Small intestine (tissue), 7 donors: ENCODE measurements around the gene NCBP3. TPM values are rescaled to one million over a fixed set of nuclear protein-coding genes. Genes with fewer than 3 reads are reported as not detected.
"Not testable (repeated sequence)": the region's sequence is repeated elsewhere in the genome, so short reads cannot be mapped to it uniquely, and the experiment has no call there.

ENCODE experiments used
- DNase-seq, 2 donors: peaks; one replicate each; pipeline versions ENCODE4 v3.0.0 to v3.0.0-alpha.2; 2013
- FAIRE-seq: peaks from 2 replicates; lab custom pipeline; 2012; peaks lifted over from hg19 to GRCh38; lab: Jason Lieb, UNC
- H3K27ac ChIP-seq, 3 donors: one replicate each; pipeline ENCODE4 v1.5.1; 2013; ENCODE audit warnings: low read length in 2 of 3, mild to moderate bottlenecking in 2 of 3, control low read depth in 1 of 3, inconsistent platforms in 1 of 3, low read depth in 1 of 3, moderate library complexity in 1 of 3
- H3K27me3 ChIP-seq, 3 donors: one replicate each; pipeline ENCODE4 v1.6.1; 2013; ENCODE audit warnings: low read length in 3 of 3, inconsistent platforms in 1 of 3; ENCODE audit not compliant: control insufficient read depth in 3 of 3, insufficient read depth in 3 of 3
- H3K36me3 ChIP-seq, 3 donors: one replicate each; pipeline ENCODE4 v1.6.1; 2013; ENCODE audit warnings: low read length in 3 of 3, inconsistent platforms in 1 of 3, low read depth in 1 of 3, mild to moderate bottlenecking in 1 of 3, moderate library complexity in 1 of 3; ENCODE audit not compliant: control insufficient read depth in 3 of 3, insufficient read depth in 2 of 3
- H3K4me1 ChIP-seq, 3 donors: one replicate each; pipeline ENCODE4 v1.6.1; 2013; ENCODE audit warnings: low read length in 2 of 3, inconsistent platforms in 1 of 3, low read depth in 1 of 3, mild to moderate bottlenecking in 1 of 3, moderate library complexity in 1 of 3; ENCODE audit not compliant: control insufficient read depth in 3 of 3, insufficient read depth in 2 of 3
- H3K4me3 ChIP-seq, 3 donors: one replicate each; pipeline ENCODE4 v1.5.1; 2013; ENCODE audit warnings: low read length in 3 of 3, control low read depth in 1 of 3, inconsistent platforms in 1 of 3, low read depth in 1 of 3, mild to moderate bottlenecking in 1 of 3, moderate library complexity in 1 of 3
- H3K9me3 ChIP-seq, 2 donors: one replicate each; pipeline ENCODE4 v1.6.1; 2013; ENCODE audit warnings: low read depth in 1 of 2, low read length in 1 of 2; ENCODE audit not compliant: control insufficient read depth in 2 of 2, insufficient read depth in 1 of 2
- WGBS, 3 donors: extraction: QIAGEN DNeasy Blood & Tissue Kit; methylation state at CpG; one replicate each; pipeline ENCODE4 v1.1.7; 2013; 5-methylcytosine and 5-hydroxymethylcytosine counted together
- polyA plus RNA-seq, 4 donors: library from polyadenylated mRNA; stranded (reverse) in 3 of 4; unstranded in 1 of 4; fragments of 200-250 nt in 3 of 4; fragments of 120-200 nt in 1 of 4; gene quantifications; one replicate each; pipeline versions ENCODE4 v1.2.1 to v1.2.3, GENCODE V29; 2013
- donor health status: healthy with polysubstance abuse.
- donor health status: control.
- donor health status: control.
- donor health status: Bipolar disorder and iron deficiency.
- donor health status: healthy.

Gene NCBP3
- polyA plus RNA-seq, 4 donors: 14.9 to 64.3 (median 21.2) TPM

DNA sequence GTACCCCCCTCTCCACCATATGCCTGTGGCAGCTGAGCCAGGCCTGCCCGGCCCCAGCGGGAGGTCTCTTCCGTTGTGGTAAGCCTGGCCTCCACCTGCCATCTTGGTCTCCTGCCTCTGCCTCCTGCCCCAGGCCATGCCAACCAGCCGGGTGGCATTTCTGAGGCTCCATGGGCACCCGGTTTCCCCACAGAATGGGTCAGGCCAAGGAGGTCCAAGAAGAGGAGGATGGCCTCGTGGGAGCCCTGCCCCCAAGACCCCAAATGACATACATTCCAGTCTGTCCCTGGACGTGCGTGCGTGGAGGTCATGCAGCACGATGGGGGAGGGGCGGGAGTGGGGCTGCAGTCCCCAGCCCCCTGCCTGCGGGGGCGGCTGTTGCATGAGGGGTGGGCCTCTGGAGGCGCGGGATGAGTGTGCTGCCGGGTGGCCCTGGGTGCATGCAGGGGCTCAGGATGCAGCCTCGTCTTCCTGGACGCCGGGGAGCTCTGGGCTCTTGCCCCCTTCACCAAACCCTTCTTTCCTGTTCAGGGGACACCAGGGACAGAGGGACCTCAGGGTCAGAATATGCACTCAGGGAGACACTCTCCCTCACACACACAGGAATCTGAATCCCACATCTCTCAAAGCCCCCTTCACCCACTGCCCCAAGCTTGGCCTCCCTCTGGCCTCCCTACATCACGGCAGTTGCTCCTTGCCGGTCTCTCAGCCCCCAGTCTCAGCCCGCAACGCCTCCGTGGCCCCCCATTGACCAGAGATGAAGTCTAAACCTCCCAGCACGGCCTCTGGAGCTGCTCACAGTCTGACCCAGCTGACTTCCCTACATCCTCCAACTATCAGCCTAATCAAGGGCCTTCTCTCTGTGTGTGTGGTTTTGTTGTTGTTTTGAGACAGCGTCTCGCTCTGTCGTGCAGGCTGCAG, 16.0 kb upstream of the NCBP3 start:
- 89 to 92% (median 89%) methylated on average over 26 to 28 of the region's 28 CpGs for WGBS, 3 donors
- no peaks in the 10 kb centered on the region for H3K4me1 ChIP-seq
- DNase-seq (no peak), FAIRE-seq (no peak)
- no peak overlapping the region for H3K27ac ChIP-seq
- H3K27me3 ChIP-seq: no peaks in the 10 kb centered on the region
- no peak overlapping the region for H3K4me3 ChIP-seq
- H3K9me3 ChIP-seq: no peaks in the 10 kb centered on the region
- H3K36me3 ChIP-seq: peaks cover 0 to 58% (median 0%) of the 10 kb centered on the region in 3 donors

DNA sequence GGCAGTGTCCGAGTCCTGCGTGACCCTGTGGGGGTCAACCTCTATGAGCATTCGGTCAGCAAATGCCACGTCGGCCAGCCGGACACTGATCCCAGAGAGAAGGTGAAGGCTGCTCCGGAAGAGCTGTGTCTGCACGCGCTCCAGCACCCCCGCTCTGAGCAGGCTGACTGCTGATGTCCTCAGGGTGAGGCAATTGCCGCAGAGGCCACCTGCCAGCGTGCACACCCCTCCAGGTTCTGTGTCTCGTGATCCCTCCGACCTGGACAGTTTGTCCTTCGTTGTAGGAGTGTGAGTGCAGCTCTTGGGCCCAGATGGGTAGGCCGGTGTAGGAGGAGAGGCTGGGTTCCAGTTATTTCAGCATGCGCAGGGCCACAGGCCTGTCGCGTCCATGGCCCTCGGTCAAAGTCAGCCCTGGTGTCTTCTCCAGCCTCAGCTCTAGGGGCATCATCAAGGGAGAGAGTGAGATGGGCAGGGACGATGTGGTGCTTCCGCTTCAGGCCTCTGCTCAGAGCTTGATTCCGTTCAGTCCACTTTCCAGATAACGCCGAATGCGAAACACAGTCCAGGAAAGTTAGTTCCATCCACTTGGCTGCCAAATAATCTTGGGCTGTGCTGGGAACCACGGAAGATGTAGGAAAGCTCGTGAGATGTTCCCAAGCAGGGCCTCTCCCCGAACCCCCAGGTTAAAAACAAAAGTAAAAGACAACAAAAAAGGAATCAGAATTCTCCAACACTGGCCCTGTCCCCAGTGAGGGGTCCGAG, 15.1 kb upstream of the NCBP3 start:
- Histone ChIP-seq H3K4me3 (no peak overlapping the region), H3K9me3 (no peaks in the 10 kb centered on the region), H3K36me3 (peaks cover 0 to 53% (median 0%) of the 10 kb centered on the region in 3 donors), H3K4me1 (no peaks in the 10 kb centered on the region), H3K27ac (no peak overlapping the region), H3K27me3 (no peaks in the 10 kb centered on the region)
- FAIRE-seq: no peak
- no peak for DNase-seq
- 91 to 94% (median 93%) methylated on average over 30 of the region's 30 CpGs for WGBS, 3 donors

DNA sequence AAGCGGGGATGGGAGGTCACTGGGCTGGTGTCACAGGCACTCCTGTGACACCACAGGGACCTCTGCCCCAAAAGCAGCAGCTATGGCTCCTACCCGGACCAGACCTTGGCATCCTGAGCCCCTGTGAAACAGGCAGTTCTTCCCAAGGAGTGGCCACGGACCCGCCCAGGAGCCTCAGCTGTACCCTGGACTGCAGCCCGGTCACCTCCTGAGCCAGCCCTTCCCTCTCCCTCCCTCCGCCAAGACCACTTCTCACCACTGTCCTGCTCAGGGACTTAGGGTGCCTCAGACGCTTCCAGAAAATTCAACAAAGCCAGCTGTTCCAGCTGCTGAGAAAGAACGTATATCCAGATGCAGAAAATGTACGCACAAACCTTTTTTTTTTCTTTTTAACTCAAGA, 13.9 kb upstream of the NCBP3 start:
- WGBS, 3 donors: 55 to 68% (median 65%) methylated on average over 8 to 9 of the region's 9 CpGs
- DNase-seq: peak in 1 of 2 donors; percentile 36
- Histone ChIP-seq H3K4me1 (no peaks in the 10 kb centered on the region), H3K36me3 (peaks cover 0 to 42% (median 0%) of the 10 kb centered on the region in 3 donors), H3K27me3 (no peaks in the 10 kb centered on the region), H3K9me3 (no peaks in the 10 kb centered on the region), H3K4me3 (no peak overlapping the region), H3K27ac (no peak overlapping the region)
- FAIRE-seq: no peak

DNA sequence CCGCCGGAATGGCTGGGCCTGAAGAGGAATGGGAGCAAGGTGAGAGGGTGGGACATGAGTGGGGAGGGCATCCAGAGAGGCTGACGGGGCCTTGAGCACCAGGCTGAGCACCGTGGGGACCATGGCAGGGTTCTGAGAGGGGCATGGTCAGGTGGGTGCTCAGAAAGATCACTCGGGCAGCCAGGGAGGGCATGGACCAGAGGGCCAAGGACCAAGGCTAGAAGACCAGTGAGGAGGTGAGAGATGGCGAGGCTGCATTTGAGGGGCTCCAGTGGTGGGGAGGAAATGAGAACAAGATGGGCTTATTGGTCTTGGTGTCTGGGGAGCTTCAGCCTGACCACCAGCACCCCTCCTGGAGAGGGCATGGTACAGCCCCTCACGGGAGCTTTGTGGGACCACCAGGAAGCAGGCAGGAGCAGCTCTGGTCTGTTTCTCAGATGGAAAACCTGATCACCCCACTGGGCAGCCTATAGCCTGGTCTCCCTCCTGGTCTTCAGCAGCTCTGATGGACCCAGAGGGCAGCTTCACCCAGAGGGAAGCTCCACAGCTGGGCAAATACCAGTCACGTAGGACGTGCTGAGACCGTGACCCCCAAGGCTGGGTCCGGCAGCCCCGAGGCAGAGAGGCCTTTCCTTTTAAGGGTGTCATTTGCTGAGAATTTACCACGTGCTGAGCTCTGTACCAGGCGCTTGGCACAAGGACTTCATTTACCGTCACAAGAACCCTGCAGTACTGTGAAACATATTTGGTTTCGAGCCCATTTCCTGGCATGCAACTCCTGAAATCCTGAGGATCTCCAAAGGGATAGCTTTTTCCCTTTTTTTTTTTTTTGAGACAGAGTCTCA, 11.4 kb upstream of the NCBP3 start:
- no peaks in the 10 kb centered on the region for H3K4me1 ChIP-seq
- H3K4me3 ChIP-seq: no peak overlapping the region
- no peak for FAIRE-seq
- H3K27me3 ChIP-seq: no peaks in the 10 kb centered on the region
- H3K9me3 ChIP-seq: no peaks in the 10 kb centered on the region
- no peak for DNase-seq
- WGBS, 3 donors: 78 to 82% (median 79%) methylated on average over 16 of the region's 16 CpGs
- H3K27ac ChIP-seq: no peak overlapping the region
- peaks cover 0 to 30% (median 0%) of the 10 kb centered on the region in 3 donors for H3K36me3 ChIP-seq

DNA sequence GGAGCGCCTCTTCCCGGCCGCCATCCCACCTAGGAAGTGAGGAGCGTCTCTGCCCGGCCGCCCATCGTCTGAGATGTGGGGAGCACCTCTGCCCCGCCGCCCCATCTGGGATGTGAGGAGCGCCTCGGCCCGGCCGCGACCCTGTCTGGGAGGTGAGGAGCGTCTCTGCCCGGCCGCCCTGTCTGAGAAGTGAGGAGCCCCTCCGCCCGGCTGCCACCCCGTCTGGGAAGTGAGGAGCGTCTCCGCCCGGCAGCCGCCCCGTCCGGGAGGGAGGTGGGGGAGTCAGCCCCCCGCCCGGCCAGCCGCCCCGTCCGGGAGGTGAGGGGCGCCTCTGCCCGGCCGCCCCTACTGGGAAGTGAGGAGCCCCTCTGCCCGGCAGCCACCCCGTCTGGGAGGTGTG, 8.2 kb upstream of the NCBP3 start:
- DNase-seq, H3K27me3 ChIP-seq, H3K9me3 ChIP-seq, H3K27ac ChIP-seq, FAIRE-seq, H3K36me3 ChIP-seq, H3K4me1 ChIP-seq, H3K4me3 ChIP-seq: not testable (repeated sequence)
- 93 to 100% (median 94%) methylated on average over 6 to 27 of the region's 36 CpGs for WGBS, 3 donors

DNA sequence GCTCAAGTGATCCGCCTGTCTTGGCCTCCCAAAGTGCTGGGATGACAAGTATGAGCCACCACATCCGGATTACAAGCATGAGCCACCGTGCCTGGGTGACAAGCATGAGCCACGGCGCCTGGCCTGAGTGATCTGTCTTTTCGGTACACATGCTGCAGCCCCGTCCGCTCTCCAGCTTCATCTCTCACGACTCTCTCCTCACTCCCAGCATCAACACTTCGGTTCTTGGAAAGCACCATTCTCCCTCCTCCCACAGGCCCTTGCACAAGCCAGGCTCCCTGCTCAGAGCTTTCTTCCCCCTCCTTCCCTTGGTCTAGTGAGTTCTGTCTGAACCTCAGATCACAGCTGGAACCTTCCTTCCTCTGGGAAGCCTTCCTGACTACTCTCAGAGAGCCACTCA, 6.5 kb upstream of the NCBP3 start:
- no peaks in the 10 kb centered on the region for H3K27me3 ChIP-seq
- no peaks in the 10 kb centered on the region for H3K9me3 ChIP-seq
- no peaks in the 10 kb centered on the region for H3K4me1 ChIP-seq
- WGBS, 3 donors: 71 to 87% (median 80%) methylated on average over 10 of the region's 10 CpGs
- DNase-seq (no peak), FAIRE-seq (no peak)
- H3K27ac ChIP-seq: no peak overlapping the region
- H3K36me3 ChIP-seq: no peaks in the 10 kb centered on the region
- no peak overlapping the region for H3K4me3 ChIP-seq

DNA sequence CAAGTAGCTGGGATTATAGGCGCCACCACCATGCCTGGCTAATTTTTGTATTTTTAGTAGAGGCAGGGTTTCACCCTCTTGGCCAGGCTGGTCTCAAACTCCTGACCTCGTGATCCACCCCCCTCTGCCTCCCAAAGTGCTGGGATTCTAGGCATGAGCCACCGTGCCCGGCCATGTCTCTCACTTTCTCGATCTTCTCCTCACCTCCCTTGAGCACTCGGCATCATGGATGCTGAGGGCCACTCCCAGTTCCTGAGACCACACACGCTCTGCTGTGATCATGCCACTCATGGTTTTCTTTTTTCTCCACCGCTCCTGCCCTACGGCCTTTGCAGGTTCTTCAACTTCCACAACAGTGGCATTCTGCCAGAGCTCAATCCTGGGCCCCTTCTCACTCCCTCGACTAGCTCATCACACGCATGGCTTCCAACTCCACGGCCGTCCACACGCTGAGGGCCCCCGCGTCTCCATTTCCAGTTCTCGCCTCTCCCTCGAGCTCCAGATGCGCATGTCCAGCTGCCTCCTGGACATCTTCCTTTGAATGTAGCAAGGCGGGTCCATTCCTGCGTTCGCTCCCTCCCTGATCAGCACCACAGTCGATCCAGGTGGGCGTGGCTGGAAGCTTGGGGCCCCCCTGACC, 5.5 kb upstream of the NCBP3 start:
- Histone ChIP-seq H3K4me3 (no peak overlapping the region), H3K36me3 (no peaks in the 10 kb centered on the region), H3K27me3 (peaks cover 0 to 2% (median 0%) of the 10 kb centered on the region in 3 donors), H3K9me3 (no peaks in the 10 kb centered on the region), H3K4me1 (peaks cover 0 to under 1% (median 0%) of the 10 kb centered on the region in 3 donors), H3K27ac (no peak overlapping the region)
- 78 to 83% (median 81%) methylated on average over 24 of the region's 24 CpGs for WGBS, 3 donors
- FAIRE-seq: no peak
- DNase-seq: no peak
